ENCODE measurements around the gene CCDC184.

GRCh38 chr12:48160046-48160445 is 23.4 kb upstream of the CCDC184 start:
- TF ChIP-seq, protein P1, sequence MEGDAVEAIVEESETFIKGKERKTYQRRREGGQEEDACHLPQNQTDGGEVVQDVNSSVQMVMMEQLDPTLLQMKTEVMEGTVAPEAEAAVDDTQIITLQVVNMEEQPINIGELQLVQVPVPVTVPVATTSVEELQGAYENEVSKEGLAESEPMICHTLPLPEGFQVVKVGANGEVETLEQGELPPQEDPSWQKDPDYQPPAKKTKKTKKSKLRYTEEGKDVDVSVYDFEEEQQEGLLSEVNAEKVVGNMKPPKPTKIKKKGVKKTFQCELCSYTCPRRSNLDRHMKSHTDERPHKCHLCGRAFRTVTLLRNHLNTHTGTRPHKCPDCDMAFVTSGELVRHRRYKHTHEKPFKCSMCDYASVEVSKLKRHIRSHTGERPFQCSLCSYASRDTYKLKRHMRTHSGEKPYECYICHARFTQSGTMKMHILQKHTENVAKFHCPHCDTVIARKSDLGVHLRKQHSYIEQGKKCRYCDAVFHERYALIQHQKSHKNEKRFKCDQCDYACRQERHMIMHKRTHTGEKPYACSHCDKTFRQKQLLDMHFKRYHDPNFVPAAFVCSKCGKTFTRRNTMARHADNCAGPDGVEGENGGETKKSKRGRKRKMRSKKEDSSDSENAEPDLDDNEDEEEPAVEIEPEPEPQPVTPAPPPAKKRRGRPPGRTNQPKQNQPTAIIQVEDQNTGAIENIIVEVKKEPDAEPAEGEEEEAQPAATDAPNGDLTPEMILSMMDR (conservative IDR thresholded peaks at IDR 0.05 in 1 of 2, IDR thresholded peaks at IDR 0.05 in 1 of 2; ENCODE audit: low read depth in 1 of 2, low read length in 2 of 2), result no peak
- no peak for TF ChIP-seq EZH2 (IDR thresholded peaks at IDR 0.05; ENCODE audit: low read length, missing control alignments)
